Duodenal mucosa (tissue), 2 donors: ENCODE results near the gene CLEC16A.

Experiments
- H3K27ac ChIP-seq: one replicate; pipeline ENCODE4 v1.7.0; 2013; ENCODE audit warnings: low read depth, low read length
- H3K27me3 ChIP-seq, 2 donors: one replicate each; pipeline ENCODE4 v1.7.0; 2013; ENCODE audit warnings: low read length in 2 of 2, control low read depth in 1 of 2; ENCODE audit not compliant: insufficient read depth in 2 of 2, control insufficient read depth in 1 of 2
- H3K36me3 ChIP-seq, 2 donors: one replicate each; pipeline ENCODE4 v1.7.0; 2013; ENCODE audit warnings: low read length in 2 of 2, control low read depth in 1 of 2; ENCODE audit not compliant: insufficient read depth in 2 of 2, control insufficient read depth in 1 of 2
- H3K4me1 ChIP-seq, 2 donors: one replicate each; pipeline ENCODE4 v1.7.0; 2013; ENCODE audit warnings: low read length in 2 of 2, control low read depth in 1 of 2; ENCODE audit not compliant: insufficient read depth in 2 of 2, control insufficient read depth in 1 of 2
- H3K4me3 ChIP-seq, 2 donors: one replicate each; pipeline ENCODE4 v1.7.0; 2013; ENCODE audit warnings: low read length in 2 of 2, low read depth in 1 of 2
- H3K9ac ChIP-seq, 2 donors: one replicate each; pipeline ENCODE4 v1.7.0; 2013; ENCODE audit warnings: low read length in 2 of 2, low read depth in 1 of 2
- H3K9me3 ChIP-seq, 2 donors: one replicate each; pipeline ENCODE4 v1.7.0; 2013; ENCODE audit warnings: low read length in 2 of 2, control low read depth in 1 of 2; ENCODE audit not compliant: control insufficient read depth in 1 of 2

Gene CLEC16A

GRCh38 chr16:10976634-10977033 lies 32.3 kb downstream of the CLEC16A start:
- Histone ChIP-seq H3K4me3 (no peak overlapping the region), H3K9ac (no peak overlapping the region), H3K9me3 (no peaks in the 10 kb centered on the region), H3K36me3 (peaks cover 12 to 49% of the 10 kb centered on the region in 2 donors), H3K27ac (no peak overlapping the region), H3K27me3 (no peaks in the 10 kb centered on the region), H3K4me1 (no peaks in the 10 kb centered on the region)

GRCh38 chr16:10978124-10978523 lies 33.8 kb downstream of the CLEC16A start:
- H3K36me3 ChIP-seq = peaks cover 20 to 57% of the 10 kb centered on the region in 2 donors
- H3K9me3 ChIP-seq = no peaks in the 10 kb centered on the region
- H3K9ac ChIP-seq = no peak overlapping the region
- H3K27ac ChIP-seq = no peak overlapping the region
- H3K4me1 ChIP-seq = peaks cover 0 to 7% of the 10 kb centered on the region in 2 donors
- H3K27me3 ChIP-seq = no peaks in the 10 kb centered on the region
- no peak overlapping the region for H3K4me3 ChIP-seq

- H3K9me3 ChIP-seq = no peaks in the 10 kb centered on the region
- no peak overlapping the region for H3K4me3 ChIP-seq
- H3K27me3 ChIP-seq = no peaks in the 10 kb centered on the region
- peaks cover 0 to 7% of the 10 kb centered on the region in 2 donors for H3K4me1 ChIP-seq
- no peak overlapping the region for H3K9ac ChIP-seq
- H3K27ac ChIP-seq = no peak overlapping the region
- H3K36me3 ChIP-seq = peaks cover 21 to 61% of the 10 kb centered on the region in 2 donors
Observed at GRCh38 chr16:10978871-10979446, 34.6 kb downstream of the CLEC16A start.

- Histone ChIP-seq H3K9me3 (no peaks in the 10 kb centered on the region), H3K4me1 (peaks cover 0 to 7% of the 10 kb centered on the region in 2 donors), H3K4me3 (no peak overlapping the region), H3K9ac (no peak overlapping the region), H3K27ac (no peak overlapping the region), H3K27me3 (no peaks in the 10 kb centered on the region), H3K36me3 (peaks cover 17 to 59% of the 10 kb centered on the region in 2 donors)
Observed at GRCh38 chr16:10979717-10980601, 35.6 kb downstream of the CLEC16A start.

- no peaks in the 10 kb centered on the region for H3K9me3 ChIP-seq
- no peaks in the 10 kb centered on the region for H3K27me3 ChIP-seq
- H3K4me1 ChIP-seq = peaks cover 0 to 7% of the 10 kb centered on the region in 2 donors
- no peak overlapping the region for H3K9ac ChIP-seq
- H3K27ac ChIP-seq = no peak overlapping the region
- peaks cover 17 to 59% of the 10 kb centered on the region in 2 donors for H3K36me3 ChIP-seq
- H3K4me3 ChIP-seq = no peak overlapping the region
Observed at GRCh38 chr16:10980813-10981212, 36.4 kb downstream of the CLEC16A start.

- no peaks in the 10 kb centered on the region for H3K9me3 ChIP-seq
- H3K27me3 ChIP-seq = no peaks in the 10 kb centered on the region
- H3K4me3 ChIP-seq = no peak overlapping the region
- H3K36me3 ChIP-seq = peaks cover 17 to 62% of the 10 kb centered on the region in 2 donors
- no peak overlapping the region for H3K9ac ChIP-seq
- H3K27ac ChIP-seq = no peak overlapping the region
- peaks cover 0 to 7% of the 10 kb centered on the region in 2 donors for H3K4me1 ChIP-seq
Observed at GRCh38 chr16:10981697-10982216, 37.4 kb downstream of the CLEC16A start.

- no peaks in the 10 kb centered on the region for H3K27me3 ChIP-seq
- no peak overlapping the region for H3K27ac ChIP-seq
- no peak overlapping the region for H3K9ac ChIP-seq
- H3K4me3 ChIP-seq = no peak overlapping the region
- peaks cover 0 to 7% of the 10 kb centered on the region in 2 donors for H3K4me1 ChIP-seq
- H3K9me3 ChIP-seq = no peaks in the 10 kb centered on the region
- H3K36me3 ChIP-seq = peaks cover 17 to 59% of the 10 kb centered on the region in 2 donors
Observed at GRCh38 chr16:10982465-10983150, 38.2 kb downstream of the CLEC16A start.

- H3K9ac ChIP-seq = no peak overlapping the region
- no peak overlapping the region for H3K4me3 ChIP-seq
- no peak overlapping the region for H3K27ac ChIP-seq
- H3K36me3 ChIP-seq = peaks cover 13 to 58% of the 10 kb centered on the region in 2 donors
- H3K9me3 ChIP-seq = no peaks in the 10 kb centered on the region
- peaks cover 0 to 7% of the 10 kb centered on the region in 2 donors for H3K4me1 ChIP-seq
- H3K27me3 ChIP-seq = no peaks in the 10 kb centered on the region
Observed at GRCh38 chr16:10983159-10983558, 38.8 kb downstream of the CLEC16A start.

GRCh38 chr16:10984509-10984908 lies 40.1 kb downstream of the CLEC16A start:
- peaks cover 13 to 57% of the 10 kb centered on the region in 2 donors for H3K36me3 ChIP-seq
- H3K27me3 ChIP-seq = no peaks in the 10 kb centered on the region
- no peak overlapping the region for H3K27ac ChIP-seq
- no peak overlapping the region for H3K9ac ChIP-seq
- H3K9me3 ChIP-seq = no peaks in the 10 kb centered on the region
- H3K4me3 ChIP-seq = no peak overlapping the region
- peaks cover 0 to 11% of the 10 kb centered on the region in 2 donors for H3K4me1 ChIP-seq
